ENCODE measurements around the gene SCO2.
"Not testable (repeated sequence)": the region's sequence is repeated elsewhere in the genome, so short reads cannot be mapped to it uniquely, and the experiment has no call there.

SCO2 gene

GRCh38 chr22:50550395-50550794, 25.0 kb upstream of the SCO2 start:
- DNase-seq (ENCODE audit: low read depth in 2 of 2), result no peak

GRCh38 chr22:50548921-50549790, 23.8 kb upstream of the SCO2 start:
- no peak for DNase-seq (ENCODE audit: low read depth in 2 of 2)

- no peak for DNase-seq (ENCODE audit: low read depth in 2 of 2)
Observed at GRCh38 chr22:50548040-50548920, 22.9 kb upstream of the SCO2 start.

- DNase-seq (ENCODE audit: low read depth in 2 of 2), result no peak
Observed at GRCh38 chr22:50547263-50547985, 22.0 kb upstream of the SCO2 start.

- DNase-seq (ENCODE audit: low read depth in 2 of 2), result no peak
Observed at GRCh38 chr22:50546326-50547262, 21.2 kb upstream of the SCO2 start.

GRCh38 chr22:50545522-50546325, 20.3 kb upstream of the SCO2 start, which contains the start of gene KLHDC7B:
TSS of gene KLHDC7B (plus strand) at chr22:50545899. CDS start at chr22:50546244, 345 bp downstream.
- no peak for DNase-seq (ENCODE audit: low read depth in 2 of 2)

- DNase-seq (ENCODE audit: low read depth in 2 of 2), result no peak
Observed at GRCh38 chr22:50544746-50545253, 19.4 kb upstream of the SCO2 start.

- peak; percentile 83 to 86 for DNase-seq (ENCODE audit: low read depth in 2 of 2)
Observed at GRCh38 chr22:50544078-50544745, 18.8 kb upstream of the SCO2 start.

- DNase-seq (ENCODE audit: low read depth in 2 of 2), result no peak
Observed at GRCh38 chr22:50542416-50542927, 17.1 kb upstream of the SCO2 start.

- DNase-seq (ENCODE audit: low read depth in 2 of 2), result not testable (repeated sequence)
Observed at GRCh38 chr22:50541667-50542026, 16.2 kb upstream of the SCO2 start.

GRCh38 chr22:50540381-50540780, 15.0 kb upstream of the SCO2 start:
- no peak for DNase-seq (ENCODE audit: low read depth in 2 of 2)

GRCh38 chr22:50537765-50538164, 12.4 kb upstream of the SCO2 start:
- DNase-seq (ENCODE audit: low read depth in 2 of 2), result no peak

GRCh38 chr22:50536226-50536625, 10.8 kb upstream of the SCO2 start:
- no peak for DNase-seq (ENCODE audit: low read depth in 2 of 2)

GRCh38 chr22:50535113-50535512, 9.7 kb upstream of the SCO2 start:
- no peak for DNase-seq (ENCODE audit: low read depth in 2 of 2)

- not testable (repeated sequence) for DNase-seq (ENCODE audit: low read depth in 2 of 2)
Observed at GRCh38 chr22:50533856-50534711, 8.7 kb upstream of the SCO2 start.

GRCh38 chr22:50532824-50533796, 7.7 kb upstream of the SCO2 start:
- DNase-seq (ENCODE audit: low read depth in 2 of 2), result no peak
